ENCODE data around the gene PCSK1. TPM values are rescaled to one million over a fixed set of nuclear protein-coding genes. Genes with fewer than 3 reads are reported as not detected.

Gene PCSK1
- total RNA-seq, 3 donors from 2014 or later, result 1.5 to 4.4 (median 3.7) TPM

- no peak for DNase-seq
- no peaks in the 10 kb centered on the region for H3K36me3 ChIP-seq (ENCODE audit: low read depth)
- no peak for TF ChIP-seq CTCF (IDR thresholded peaks at IDR 0.05)
- no peak overlapping the region for H3K4me3 ChIP-seq
- H3K9me3 ChIP-seq, result no peaks in the 10 kb centered on the region
- no peaks in the 10 kb centered on the region for H3K4me1 ChIP-seq (ENCODE audit: low read depth)
- no peak for ATAC-seq
- intact Hi-C loops (cut with DNase I, micrococcal nuclease), result no loop called here
Measured at GRCh38 chr5:96459313-96460121, 26.5 kb upstream of the PCSK1 start.

GRCh38 chr5:96458176-96458575 is 25.1 kb upstream of the PCSK1 start:
- H3K36me3 ChIP-seq (ENCODE audit: low read depth), result no peaks in the 10 kb centered on the region
- no peak for TF ChIP-seq CTCF (IDR thresholded peaks at IDR 0.05)
- ATAC-seq (no peak), DNase-seq (no peak)
- no peaks in the 10 kb centered on the region for H3K4me1 ChIP-seq (ENCODE audit: low read depth)
- intact Hi-C loops (cut with DNase I, micrococcal nuclease), result no loop called here
- H3K9me3 ChIP-seq, result no peaks in the 10 kb centered on the region
- H3K4me3 ChIP-seq, result no peak overlapping the region

- ATAC-seq, result no peak
- no peaks in the 10 kb centered on the region for H3K4me1 ChIP-seq (ENCODE audit: low read depth)
- intact Hi-C loops (cut with DNase I, micrococcal nuclease), result no loop called here
- no peak for DNase-seq
- no peaks in the 10 kb centered on the region for H3K36me3 ChIP-seq (ENCODE audit: low read depth)
- H3K4me3 ChIP-seq, result no peak overlapping the region
- H3K9me3 ChIP-seq, result no peaks in the 10 kb centered on the region
- TF ChIP-seq CTCF (IDR thresholded peaks at IDR 0.05), result no peak
Measured at GRCh38 chr5:96455789-96456188, 22.7 kb upstream of the PCSK1 start.

GRCh38 chr5:96453394-96453793 is 20.3 kb upstream of the PCSK1 start:
- intact Hi-C loops (cut with DNase I, micrococcal nuclease), result no loop called here
- no peak for TF ChIP-seq CTCF (IDR thresholded peaks at IDR 0.05)
- ATAC-seq (no peak), DNase-seq (no peak)
- Histone ChIP-seq H3K4me1 (ENCODE audit: low read depth) (no peaks in the 10 kb centered on the region), H3K4me3 (no peak overlapping the region), H3K36me3 (ENCODE audit: low read depth) (no peaks in the 10 kb centered on the region), H3K9me3 (no peaks in the 10 kb centered on the region)

- intact Hi-C loops (cut with DNase I, micrococcal nuclease), result no loop called here
- Histone ChIP-seq H3K4me1 (ENCODE audit: low read depth) (no peaks in the 10 kb centered on the region), H3K9me3 (no peaks in the 10 kb centered on the region), H3K36me3 (ENCODE audit: low read depth) (no peaks in the 10 kb centered on the region), H3K4me3 (no peak overlapping the region)
- no peak for ATAC-seq
- no peak for DNase-seq
- TF ChIP-seq CTCF (IDR thresholded peaks at IDR 0.05), result no peak
Measured at GRCh38 chr5:96447949-96448348, 14.9 kb upstream of the PCSK1 start.
